Nephron (organoid): Measurements from ENCODE around the gene MALL.
"Not testable (repeated sequence)": the region's sequence is repeated elsewhere in the genome, so short reads cannot be mapped to it uniquely, and the experiment has no call there.

Experiments
- H3K27ac Mint-ChIP-seq, 3 experiments: 2 replicates each; pipeline ENCODE4 v1.8.0; 2020; ENCODE audit warnings: mixed read lengths in 3 of 3, mild to moderate bottlenecking in 2 of 3, moderate library complexity in 1 of 3
- H3K27me3 Mint-ChIP-seq: 2 replicates; pipeline ENCODE4 v1.8.0; 2021; ENCODE audit warnings: low read depth, mild to moderate bottlenecking, moderate library complexity, mixed read lengths
- H3K36me3 Mint-ChIP-seq: 2 replicates; pipeline ENCODE4 v1.8.0; 2020; ENCODE audit warnings: low read depth, mixed read lengths
- H3K4me1 Mint-ChIP-seq: 2 replicates; pipeline ENCODE4 v1.8.0; 2020; ENCODE audit warnings: mixed read lengths
- H3K4me3 Mint-ChIP-seq, 3 experiments: 2 replicates each; pipeline ENCODE4 v1.8.0; 2020; ENCODE audit warnings: mild to moderate bottlenecking in 3 of 3, mixed read lengths in 3 of 3, moderate library complexity in 2 of 3
- H3K9me3 Mint-ChIP-seq: 2 replicates; pipeline ENCODE4 v1.8.0; 2020; ENCODE audit warnings: mixed read lengths
- CTCF ChIP-seq, 3 experiments: fragments of 200-600 bp; sonication (generic); IDR thresholded peaks; one replicate each; pipeline ENCODE4 v1.5.0; 2021; ENCODE audit warnings: antibody characterized with exemption in 3 of 3; ENCODE audit not compliant: unreplicated experiment in 3 of 3

The MALL gene

DNA sequence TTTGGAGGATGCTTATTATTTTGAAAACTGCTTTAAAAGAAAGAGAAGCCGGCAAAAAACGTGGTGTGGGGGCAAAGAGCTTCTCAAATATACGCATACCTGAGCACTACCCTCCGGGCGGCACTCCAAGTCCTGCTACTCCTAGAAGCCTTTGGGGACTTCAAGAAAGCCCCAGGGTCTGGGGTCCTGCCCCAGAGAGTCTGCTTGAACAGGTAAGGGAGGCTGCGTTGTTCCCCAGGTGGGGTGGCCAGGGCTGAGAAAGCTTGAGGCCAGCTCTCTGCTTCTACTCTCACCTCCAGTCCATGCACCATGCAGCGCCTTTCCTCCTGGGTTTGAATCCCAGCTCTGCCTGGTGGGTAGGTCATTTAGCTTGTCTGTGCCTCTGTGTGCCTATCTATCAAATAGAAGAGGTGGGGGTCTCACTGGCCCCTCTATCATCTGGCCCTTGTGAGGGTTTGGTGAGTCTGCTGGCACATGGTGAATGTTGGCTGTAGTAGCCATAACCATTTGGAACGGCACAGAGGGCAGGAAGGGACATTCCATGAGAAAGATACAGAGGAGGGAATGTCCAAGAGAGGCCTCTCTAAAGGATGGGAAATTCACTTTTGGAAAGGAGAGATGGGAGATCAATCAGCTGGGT is 19.5 kb downstream of the MALL start:
- Mint-ChIP-seq H3K4me3 (no peak overlapping the region), H3K27me3 (peaks cover 21% of the 10 kb centered on the region), H3K27ac (no peak overlapping the region), H3K36me3 (no peaks in the 10 kb centered on the region), H3K9me3 (no peaks in the 10 kb centered on the region), H3K4me1 (peaks cover 2% of the 10 kb centered on the region)
- TF ChIP-seq CTCF (IDR thresholded peaks at IDR 0.05; ENCODE audit: unreplicated experiment in 3 of 3), result no peak

- not testable (repeated sequence) for H3K4me1 Mint-ChIP-seq, H3K9me3 Mint-ChIP-seq, H3K36me3 Mint-ChIP-seq, H3K4me3 Mint-ChIP-seq, H3K27ac Mint-ChIP-seq
- peaks cover 21% of the 10 kb centered on the region for H3K27me3 Mint-ChIP-seq
Measured at GRCh38 chr2:110094884-110095534, 20.6 kb downstream of the MALL start.

DNA sequence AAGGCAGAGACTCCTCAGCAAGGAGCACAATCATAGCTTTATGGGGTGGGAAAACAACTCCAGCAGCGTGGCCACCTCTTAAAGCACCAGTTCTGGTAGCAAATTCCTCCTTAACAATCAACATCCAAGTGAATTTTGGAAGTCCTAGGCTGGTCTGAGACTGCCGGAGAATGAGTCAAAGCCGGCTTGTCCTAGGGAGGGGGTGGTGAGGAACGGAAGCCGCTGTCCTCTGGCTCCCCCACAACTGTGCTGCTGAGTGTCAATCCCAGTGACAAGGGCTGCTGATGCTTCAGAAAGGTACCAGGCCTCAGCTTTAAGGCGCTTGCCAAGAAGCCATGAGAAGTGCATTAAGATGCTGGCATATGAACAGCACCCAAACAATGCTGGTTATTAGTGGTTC is 21.7 kb downstream of the MALL start:
- H3K36me3 Mint-ChIP-seq, H3K9me3 Mint-ChIP-seq, H3K4me3 Mint-ChIP-seq, H3K27ac Mint-ChIP-seq, H3K4me1 Mint-ChIP-seq: not testable (repeated sequence)
- peaks cover 14% of the 10 kb centered on the region for H3K27me3 Mint-ChIP-seq

DNA sequence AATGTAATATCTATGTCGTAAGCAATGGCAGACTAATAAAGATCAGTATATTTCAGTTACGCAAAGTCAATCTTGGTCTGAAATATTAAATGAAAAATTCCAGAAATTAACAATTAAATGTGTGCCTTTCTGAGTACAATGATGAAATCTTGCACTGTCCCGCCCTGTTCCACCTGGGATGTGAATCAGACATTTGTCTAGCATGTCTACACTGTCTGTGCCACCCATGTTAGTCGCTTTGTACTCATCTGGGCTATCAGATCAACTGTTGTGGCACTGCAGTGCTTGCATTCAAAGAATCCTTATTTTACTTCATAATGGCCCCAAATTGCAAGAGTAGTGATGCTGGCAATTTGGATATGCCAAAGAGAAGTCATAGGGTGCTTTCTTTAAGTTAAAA is 25.5 kb downstream of the MALL start:
- H3K36me3 Mint-ChIP-seq, H3K27ac Mint-ChIP-seq, H3K4me3 Mint-ChIP-seq, H3K4me1 Mint-ChIP-seq, H3K9me3 Mint-ChIP-seq, H3K27me3 Mint-ChIP-seq: not testable (repeated sequence)

DNA sequence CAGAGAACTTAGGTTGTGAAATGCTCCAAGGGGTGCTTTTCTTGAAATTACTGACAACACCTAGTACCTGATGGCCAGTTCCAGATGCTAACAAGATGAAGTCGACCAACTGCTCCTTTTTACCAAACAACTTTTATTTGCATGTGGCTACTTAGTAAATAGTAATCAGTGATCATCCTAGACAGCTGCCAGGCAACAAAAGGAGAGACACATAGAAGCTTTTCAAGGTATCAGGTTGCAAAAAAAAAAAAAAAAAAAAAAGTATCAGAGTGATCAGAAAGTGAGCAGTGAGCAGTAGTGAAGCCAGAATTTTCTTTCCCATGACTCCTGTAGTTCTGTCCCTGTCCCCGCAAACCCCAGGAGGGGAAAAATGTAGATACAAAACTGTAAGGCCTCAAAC is 31.9 kb downstream of the MALL start:
- H3K27me3 Mint-ChIP-seq, H3K4me3 Mint-ChIP-seq, H3K36me3 Mint-ChIP-seq, H3K27ac Mint-ChIP-seq, H3K4me1 Mint-ChIP-seq, H3K9me3 Mint-ChIP-seq: not testable (repeated sequence)

DNA sequence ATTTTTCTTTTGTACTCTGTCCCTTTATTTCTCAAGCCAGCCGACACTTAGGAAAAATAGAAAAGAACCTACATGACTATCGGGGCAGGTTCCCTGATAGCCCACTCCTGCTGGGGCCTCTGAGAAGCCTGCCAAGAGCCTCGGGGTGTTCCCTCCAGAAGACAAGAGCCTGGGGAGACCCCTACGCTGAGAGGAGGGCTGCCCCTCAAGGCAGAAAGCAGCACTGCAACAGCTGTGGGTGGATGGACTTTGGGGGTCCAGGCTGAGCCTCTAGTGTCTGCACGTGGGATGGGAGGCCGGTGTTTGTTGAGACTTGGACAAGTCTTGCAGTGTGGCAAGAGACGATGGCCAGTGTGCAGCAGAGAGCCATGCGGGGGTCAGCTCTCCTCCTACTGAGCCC is 32.5 kb downstream of the MALL start:
- not testable (repeated sequence) for H3K27ac Mint-ChIP-seq, H3K27me3 Mint-ChIP-seq, H3K4me3 Mint-ChIP-seq, H3K4me1 Mint-ChIP-seq, H3K9me3 Mint-ChIP-seq, H3K36me3 Mint-ChIP-seq

GRCh38 chr2:110078104-110078503 is 37.5 kb downstream of the MALL start:
- not testable (repeated sequence) for H3K4me1 Mint-ChIP-seq, H3K9me3 Mint-ChIP-seq, H3K27ac Mint-ChIP-seq, H3K4me3 Mint-ChIP-seq, H3K27me3 Mint-ChIP-seq, H3K36me3 Mint-ChIP-seq

DNA sequence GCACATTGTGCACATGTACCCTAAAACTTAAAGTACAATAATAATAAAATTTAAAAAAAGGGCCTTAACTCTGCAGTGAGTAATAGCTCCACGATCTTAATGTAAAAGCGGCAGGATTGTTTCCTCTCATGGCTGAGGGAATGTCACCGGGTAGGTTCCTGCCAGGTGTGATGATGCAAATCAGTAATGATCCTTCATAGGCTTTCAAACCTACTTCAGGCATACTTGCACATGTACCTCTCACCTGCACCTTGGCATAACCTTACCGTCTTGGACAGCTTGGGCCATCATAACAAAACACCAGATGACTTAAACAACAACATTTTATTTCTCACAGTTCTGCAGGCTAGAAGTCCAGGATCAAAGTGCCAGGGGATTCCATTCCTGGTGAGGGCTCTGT is 39.7 kb downstream of the MALL start:
- not testable (repeated sequence) for H3K27me3 Mint-ChIP-seq, H3K4me3 Mint-ChIP-seq, H3K9me3 Mint-ChIP-seq

DNA sequence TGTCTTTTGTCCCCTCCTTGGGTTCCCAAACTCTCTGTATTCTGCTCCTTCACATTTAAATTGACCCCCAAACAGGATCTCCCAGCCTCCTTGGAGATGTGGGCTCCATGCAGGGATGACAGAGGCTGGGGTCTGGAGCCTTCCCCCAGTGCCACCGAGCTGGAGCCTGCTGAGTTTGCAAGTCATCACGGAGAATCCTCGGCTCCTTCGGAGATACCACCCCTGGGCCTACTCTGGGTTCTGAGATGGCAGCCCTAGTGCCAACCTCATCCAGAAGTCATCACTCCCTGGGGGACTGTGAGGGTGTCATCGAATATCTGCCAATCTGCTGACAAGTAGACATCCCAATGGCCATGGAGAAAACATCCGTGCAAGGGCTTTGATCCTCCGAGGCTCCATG is 45.8 kb downstream of the MALL start:
- not testable (repeated sequence) for H3K4me3 Mint-ChIP-seq, H3K9me3 Mint-ChIP-seq, H3K27me3 Mint-ChIP-seq, H3K4me1 Mint-ChIP-seq, H3K27ac Mint-ChIP-seq, H3K36me3 Mint-ChIP-seq

More for the DNA sequence above, 39.7 kb downstream of the MALL start:
- H3K36me3 Mint-ChIP-seq, H3K4me1 Mint-ChIP-seq, H3K27ac Mint-ChIP-seq: not testable (repeated sequence)

DNA sequence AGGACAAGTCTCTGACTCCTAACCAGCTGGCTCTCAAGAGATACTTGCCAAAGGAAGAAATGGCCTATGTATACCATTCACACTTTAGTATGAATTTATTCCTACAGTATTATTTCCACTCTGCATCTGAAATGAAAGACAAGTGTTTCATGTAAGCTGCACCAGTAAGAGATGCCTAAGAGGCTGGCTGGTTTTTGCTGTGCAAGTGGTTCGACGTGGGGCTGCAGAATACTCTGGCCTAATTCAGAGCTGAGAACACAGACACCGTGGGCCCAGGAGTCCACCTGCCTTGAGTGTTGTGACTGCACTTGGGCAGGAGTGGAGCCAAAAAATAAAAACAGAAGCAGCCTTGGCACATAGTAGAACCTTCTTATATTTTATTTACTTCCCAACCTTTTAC is 47.5 kb downstream of the MALL start:
- not testable (repeated sequence) for H3K4me3 Mint-ChIP-seq, H3K36me3 Mint-ChIP-seq, H3K9me3 Mint-ChIP-seq, H3K4me1 Mint-ChIP-seq, H3K27ac Mint-ChIP-seq, H3K27me3 Mint-ChIP-seq

DNA sequence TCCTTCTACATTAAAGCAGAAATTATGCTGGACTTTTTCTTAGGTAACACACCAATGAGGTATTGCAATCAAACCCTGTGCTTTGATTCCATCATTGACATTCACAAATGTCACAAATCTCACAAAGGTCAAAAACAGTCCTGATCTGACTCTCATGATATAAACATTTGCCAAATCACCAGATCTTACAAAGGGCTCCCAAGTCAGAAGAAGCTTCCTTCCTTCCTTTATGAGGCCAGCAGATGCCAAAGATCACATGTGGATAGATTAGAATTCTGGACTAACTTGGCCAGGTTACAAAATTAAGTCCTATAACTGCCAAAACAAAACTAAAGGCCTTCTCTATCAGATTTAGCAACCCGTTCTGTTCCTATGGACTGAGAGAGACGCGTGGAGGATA is 53.3 kb downstream of the MALL start:
- not testable (repeated sequence) for H3K4me3 Mint-ChIP-seq, H3K27me3 Mint-ChIP-seq, H3K36me3 Mint-ChIP-seq, H3K27ac Mint-ChIP-seq, H3K4me1 Mint-ChIP-seq, H3K9me3 Mint-ChIP-seq

DNA sequence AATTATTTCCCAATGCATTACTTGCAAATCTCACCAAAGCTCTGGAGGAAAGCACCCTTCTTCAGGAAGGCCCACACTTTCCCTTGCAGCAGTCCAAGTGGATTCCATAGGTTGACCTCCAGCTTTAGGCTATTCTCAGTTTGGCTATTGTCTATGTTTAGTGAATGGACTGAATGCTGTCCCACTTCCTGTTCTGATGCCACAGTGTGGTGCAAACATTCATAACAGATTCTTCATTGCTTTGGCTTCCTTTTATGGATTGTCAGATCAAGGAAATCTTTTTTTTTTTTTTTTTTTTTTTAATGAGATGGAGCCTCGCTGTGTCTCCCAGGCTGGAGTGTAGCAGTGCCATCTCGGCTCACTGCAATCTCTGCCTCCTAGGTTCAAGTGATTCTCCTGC is 55.1 kb downstream of the MALL start:
- not testable (repeated sequence) for H3K27ac Mint-ChIP-seq, H3K27me3 Mint-ChIP-seq, H3K4me3 Mint-ChIP-seq, H3K4me1 Mint-ChIP-seq, H3K36me3 Mint-ChIP-seq, H3K9me3 Mint-ChIP-seq

DNA sequence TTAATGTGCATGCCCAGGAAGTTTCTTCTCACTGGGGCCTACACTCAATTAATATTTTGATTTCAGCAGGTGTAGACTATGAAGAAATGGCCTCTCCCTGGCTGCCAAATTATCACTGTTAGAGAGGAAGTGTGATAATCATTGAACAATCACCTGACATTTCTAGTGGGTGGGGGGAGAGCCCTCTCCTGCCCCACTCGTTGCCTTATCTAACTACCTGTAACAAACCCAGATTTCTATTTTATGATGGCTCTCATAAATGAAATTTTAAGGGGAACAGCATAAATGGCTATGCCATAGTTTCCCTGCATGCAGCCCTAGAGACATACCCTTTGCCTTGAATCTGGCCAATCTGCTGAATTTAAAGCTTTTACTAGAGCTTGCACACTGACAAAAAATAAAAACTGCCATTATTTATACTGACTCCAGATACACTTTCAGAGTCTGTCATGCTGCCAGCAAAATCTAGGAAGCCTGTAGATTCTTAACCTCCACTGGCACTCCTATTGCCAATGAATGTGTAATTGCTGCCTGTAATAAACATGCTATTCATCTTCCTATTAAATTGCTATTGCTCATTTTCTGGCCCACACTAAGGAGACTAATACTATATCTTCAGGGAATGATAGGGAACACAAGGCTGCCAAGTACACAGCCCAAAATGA is 55.8 kb downstream of the MALL start:
- H3K36me3 Mint-ChIP-seq, H3K27ac Mint-ChIP-seq, H3K4me1 Mint-ChIP-seq, H3K4me3 Mint-ChIP-seq, H3K27me3 Mint-ChIP-seq, H3K9me3 Mint-ChIP-seq: not testable (repeated sequence)

- H3K36me3 Mint-ChIP-seq, H3K4me1 Mint-ChIP-seq, H3K27ac Mint-ChIP-seq, H3K9me3 Mint-ChIP-seq, H3K4me3 Mint-ChIP-seq, H3K27me3 Mint-ChIP-seq: not testable (repeated sequence)
Measured at GRCh38 chr2:110059009-110059693, 56.5 kb downstream of the MALL start.
